ENCODE data around the gene STOX1. TPM values are rescaled to one million over a fixed set of nuclear protein-coding genes. Genes with fewer than 3 reads are reported as not detected.

Gene STOX1, protein sequence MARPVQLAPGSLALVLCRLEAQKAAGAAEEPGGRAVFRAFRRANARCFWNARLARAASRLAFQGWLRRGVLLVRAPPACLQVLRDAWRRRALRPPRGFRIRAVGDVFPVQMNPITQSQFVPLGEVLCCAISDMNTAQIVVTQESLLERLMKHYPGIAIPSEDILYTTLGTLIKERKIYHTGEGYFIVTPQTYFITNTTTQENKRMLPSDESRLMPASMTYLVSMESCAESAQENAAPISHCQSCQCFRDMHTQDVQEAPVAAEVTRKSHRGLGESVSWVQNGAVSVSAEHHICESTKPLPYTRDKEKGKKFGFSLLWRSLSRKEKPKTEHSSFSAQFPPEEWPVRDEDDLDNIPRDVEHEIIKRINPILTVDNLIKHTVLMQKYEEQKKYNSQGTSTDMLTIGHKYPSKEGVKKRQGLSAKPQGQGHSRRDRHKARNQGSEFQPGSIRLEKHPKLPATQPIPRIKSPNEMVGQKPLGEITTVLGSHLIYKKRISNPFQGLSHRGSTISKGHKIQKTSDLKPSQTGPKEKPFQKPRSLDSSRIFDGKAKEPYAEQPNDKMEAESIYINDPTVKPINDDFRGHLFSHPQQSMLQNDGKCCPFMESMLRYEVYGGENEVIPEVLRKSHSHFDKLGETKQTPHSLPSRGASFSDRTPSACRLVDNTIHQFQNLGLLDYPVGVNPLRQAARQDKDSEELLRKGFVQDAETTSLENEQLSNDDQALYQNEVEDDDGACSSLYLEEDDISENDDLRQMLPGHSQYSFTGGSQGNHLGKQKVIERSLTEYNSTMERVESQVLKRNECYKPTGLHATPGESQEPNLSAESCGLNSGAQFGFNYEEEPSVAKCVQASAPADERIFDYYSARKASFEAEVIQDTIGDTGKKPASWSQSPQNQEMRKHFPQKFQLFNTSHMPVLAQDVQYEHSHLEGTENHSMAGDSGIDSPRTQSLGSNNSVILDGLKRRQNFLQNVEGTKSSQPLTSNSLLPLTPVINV
- 0.66 to 1.2 TPM (median 0.79 TPM) in 5 replicates for total RNA-seq (2022; extraction: Qiagen RNA extraction; ENCODE audit: low read depth)

DNA sequence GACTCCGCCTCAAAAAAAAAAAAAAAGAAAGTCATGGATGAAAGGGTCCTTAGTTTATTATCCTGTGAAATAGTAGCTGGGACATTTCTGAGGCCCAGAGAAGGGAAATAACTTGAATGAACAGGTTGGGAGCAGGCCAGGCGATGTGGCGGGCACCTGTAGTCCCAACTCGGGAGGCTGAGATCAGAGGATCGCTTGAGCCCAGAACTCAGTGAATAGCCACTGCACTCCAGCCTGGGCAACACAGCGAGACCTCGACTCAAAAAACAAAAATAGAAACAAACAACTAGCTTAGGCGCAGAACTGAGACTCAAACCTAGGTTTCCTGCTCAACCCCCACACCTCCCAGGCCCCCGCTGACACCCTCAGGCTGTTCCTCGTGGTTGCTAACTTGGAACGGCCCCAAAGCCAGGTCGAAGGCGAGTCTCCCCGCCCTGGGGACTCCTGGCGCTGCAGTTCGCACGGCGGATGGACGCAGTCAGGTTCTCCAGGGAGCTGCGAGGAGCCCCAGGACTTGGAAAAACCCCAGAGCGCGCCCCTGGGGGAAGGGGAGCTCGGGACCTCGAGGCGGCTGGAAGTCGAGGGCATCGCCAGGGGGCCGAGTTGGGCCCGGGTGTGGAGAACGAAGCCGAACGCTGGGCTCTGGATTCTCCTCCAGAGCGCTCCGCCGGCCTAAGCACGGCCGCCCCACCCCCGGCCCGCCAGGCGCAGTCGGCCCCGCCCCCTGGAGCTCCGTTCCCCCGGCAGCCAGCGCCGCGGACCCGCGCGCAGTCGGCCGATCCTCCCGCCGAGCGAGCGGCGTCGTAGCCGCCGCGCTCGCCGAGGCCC, at the start of gene STOX1:
Gene STOX1, plus strand, starts transcription at position 768 of the 828 bp plus-strand sequence. CDS start 93 bp downstream, outside the sequence.

DNA sequence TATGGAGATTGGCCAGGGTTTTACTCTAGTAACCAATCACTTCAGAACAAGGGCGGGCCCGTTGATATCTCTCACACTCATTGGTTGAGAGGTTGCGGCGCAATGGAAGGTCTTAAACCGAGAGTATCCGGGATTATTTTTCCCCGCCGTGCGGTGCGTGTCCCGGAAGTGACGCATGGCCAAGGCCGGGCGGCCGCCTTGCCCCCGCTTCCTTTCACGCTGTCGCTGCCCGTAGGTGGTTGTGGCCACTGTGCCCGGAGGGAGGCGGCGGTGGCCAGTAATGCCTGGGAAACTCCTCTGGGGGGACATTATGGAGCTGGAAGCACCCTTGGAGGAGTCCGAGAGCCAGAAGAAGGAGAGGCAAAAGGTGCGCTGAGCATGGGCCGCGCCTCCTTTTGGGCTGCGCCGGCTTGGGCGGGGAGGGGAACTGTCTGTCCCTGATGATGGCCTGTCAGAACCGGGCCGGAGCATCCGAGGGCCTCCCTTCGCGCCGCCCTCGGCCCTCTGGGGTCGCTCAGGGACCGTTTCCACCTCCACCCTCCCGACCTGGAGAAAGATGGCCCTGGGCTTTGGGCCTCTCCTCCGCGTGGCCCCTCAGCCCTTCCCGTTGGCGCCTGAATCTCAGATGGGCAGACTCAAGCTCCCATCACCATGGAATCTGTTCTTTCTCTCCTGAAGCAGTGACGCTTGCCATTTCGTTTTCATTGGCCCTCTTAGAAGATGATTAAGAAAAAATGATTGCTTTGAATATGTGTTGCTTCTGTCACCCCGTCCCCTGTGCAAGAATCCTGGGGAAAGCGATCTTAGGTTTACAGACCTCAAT, 74.0 kb downstream of the STOX1 start, which contains the start of gene DDX50:
Gene DDX50, plus strand, starts transcription at position 211 of the 823 bp plus-strand sequence. Its CDS starts 70 bp downstream, at position 281.

Other genes with a start within 250 kb of the STOX1 start
- gene CCAR1, start 106.3 kb upstream of the STOX1 start, total RNA-seq (2022; extraction: Qiagen RNA extraction; ENCODE audit: low read depth): 58.0 to 71.3 TPM (median 65.5 TPM) in 5 replicates
- gene DDX50, start 73.8 kb downstream of the STOX1 start, total RNA-seq (2022; extraction: Qiagen RNA extraction; ENCODE audit: low read depth): 32.6 to 39.8 TPM (median 35.4 TPM) in 5 replicates
- gene DDX21, start 128.6 kb downstream of the STOX1 start, total RNA-seq (2022; extraction: Qiagen RNA extraction; ENCODE audit: low read depth): 132 to 173 TPM (median 158 TPM) in 5 replicates
- gene KIFBP, start 161.3 kb downstream of the STOX1 start, total RNA-seq (2022; extraction: Qiagen RNA extraction; ENCODE audit: low read depth): 33.0 to 45.5 TPM (median 40.2 TPM) in 5 replicates

Data from A549 treated with DMSO at 1 μM for 4 hours (cell line).